Measurements from ENCODE around the gene LHB. TPM values are rescaled to one million over a fixed set of nuclear protein-coding genes. Genes with fewer than 3 reads are reported as not detected.
"Not testable (repeated sequence)": the region's sequence is repeated elsewhere in the genome, so short reads cannot be mapped to it uniquely, and the experiment has no call there.

The LHB gene
- total and polyA plus RNA-seq, 2 donors: 1.2 TPM; not detected in 1

DNA sequence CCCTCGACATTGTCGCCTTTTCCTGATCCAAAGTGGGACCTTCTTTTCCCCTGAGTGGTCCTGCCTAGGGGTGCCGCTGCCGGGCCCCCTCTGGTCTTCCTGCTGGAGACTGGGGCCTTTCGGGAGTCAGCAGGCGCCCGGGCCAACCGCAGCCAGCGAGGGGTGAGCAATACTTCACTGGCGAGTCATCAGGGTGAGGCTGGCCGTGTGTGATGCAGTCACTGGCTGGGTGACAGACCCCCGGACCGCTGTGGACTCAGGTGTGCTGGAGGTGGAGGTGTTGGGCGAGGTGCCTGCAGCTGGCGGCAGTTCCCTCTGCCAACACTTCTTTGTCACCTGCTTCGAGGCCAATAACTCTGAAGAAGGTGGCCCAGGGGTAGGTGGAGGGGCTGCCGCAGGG, 25.3 kb upstream of the LHB start:
- Histone ChIP-seq H3K4me3 (ENCODE audit: low read length in 2 of 2) (no peak overlapping the region), H3K4me1 (ENCODE audit: control insufficient read depth in 2 of 2, insufficient read depth in 2 of 2, low read length in 2 of 2) (no peaks in the 10 kb centered on the region), H3K27me3 (ENCODE audit: control insufficient read depth in 2 of 2, insufficient read depth in 1 of 2, low read length in 1 of 2) (no peaks in the 10 kb centered on the region), H3K9me3 (ENCODE audit: control insufficient read depth in 2 of 2, insufficient read depth in 1 of 2, low read length in 1 of 2) (no peaks in the 10 kb centered on the region), H3K27ac (ENCODE audit: low read depth in 1 of 2, low read length in 1 of 2) (no peak overlapping the region), H3K36me3 (ENCODE audit: control insufficient read depth in 2 of 2, insufficient read depth in 2 of 2, low read length in 1 of 2) (no peaks in the 10 kb centered on the region)
- no peak for DNase-seq (ENCODE audit: low read depth in 6 of 9, low spot score in 9 of 9)
- WGBS: 92% methylated on average over 17 of the region's 17 CpGs

DNA sequence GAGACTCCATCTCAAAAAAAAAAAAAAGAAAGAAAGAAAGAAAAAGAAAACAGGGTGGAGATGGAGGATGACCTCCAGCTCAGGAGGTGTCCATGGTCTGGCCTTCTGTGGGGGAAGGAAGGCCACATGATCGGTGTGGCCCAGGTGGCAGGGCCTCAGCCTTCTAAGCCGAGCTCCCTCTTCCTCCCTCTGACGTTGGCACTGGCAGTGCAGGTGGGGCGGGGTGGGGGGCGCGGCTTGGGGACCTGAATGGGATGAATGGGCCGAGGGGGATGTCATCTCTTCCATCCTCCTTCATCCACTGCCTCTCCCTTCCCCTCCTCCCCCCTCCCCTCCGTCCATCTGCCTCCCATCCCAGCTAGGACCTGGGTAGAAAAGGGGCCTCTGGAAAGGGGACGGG, 22.8 kb upstream of the LHB start:
- not testable (repeated sequence) for H3K4me3 ChIP-seq (ENCODE audit: low read length in 2 of 2); H3K9me3 ChIP-seq (ENCODE audit: control insufficient read depth in 2 of 2, insufficient read depth in 1 of 2, low read length in 1 of 2); H3K36me3 ChIP-seq (ENCODE audit: control insufficient read depth in 2 of 2, insufficient read depth in 2 of 2, low read length in 1 of 2); H3K4me1 ChIP-seq (ENCODE audit: control insufficient read depth in 2 of 2, insufficient read depth in 2 of 2, low read length in 2 of 2); DNase-seq (ENCODE audit: low read depth in 6 of 9, low spot score in 9 of 9); H3K27ac ChIP-seq (ENCODE audit: low read depth in 1 of 2, low read length in 1 of 2); H3K27me3 ChIP-seq (ENCODE audit: control insufficient read depth in 2 of 2, insufficient read depth in 1 of 2, low read length in 1 of 2)
- whole genome bisulfite sequencing: 80% methylated on average over 9 of the region's 9 CpGs

DNA sequence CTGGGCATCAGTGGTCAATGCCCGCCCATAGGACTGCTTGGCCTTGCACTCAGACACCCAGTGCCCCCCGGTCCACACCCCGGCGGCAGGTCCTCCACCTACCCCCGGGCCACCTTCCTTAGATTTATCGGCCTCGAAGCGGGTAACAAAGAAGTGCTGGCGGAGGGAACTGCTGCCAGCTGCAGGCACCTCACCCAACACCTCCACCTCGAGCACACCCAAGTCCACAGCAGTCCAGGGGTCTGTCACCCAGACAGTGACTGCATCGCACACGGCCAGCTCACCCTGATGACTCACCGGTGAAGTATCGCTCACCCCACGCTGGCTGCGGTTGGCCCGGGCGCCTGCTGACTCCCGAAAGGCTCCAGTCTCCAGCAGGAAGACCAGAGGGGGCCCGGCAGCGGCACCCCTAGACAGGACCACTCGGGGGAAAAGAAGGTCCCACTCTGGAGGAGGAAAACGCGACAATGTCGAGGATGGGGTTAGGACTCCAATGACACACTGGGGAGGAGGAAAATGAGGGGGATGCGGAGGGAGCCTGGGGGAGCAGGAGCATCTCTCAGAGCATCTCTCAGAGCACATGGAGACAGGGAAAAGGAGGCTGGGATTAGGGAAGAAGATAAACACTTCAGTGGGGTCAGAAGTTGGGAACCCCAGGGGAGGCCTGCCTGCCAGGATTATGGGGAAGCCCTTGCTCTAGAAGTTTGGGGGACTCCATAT, 21.8 kb upstream of the LHB start:
- not testable (repeated sequence) for H3K4me3 ChIP-seq (ENCODE audit: low read length in 2 of 2); H3K4me1 ChIP-seq (ENCODE audit: control insufficient read depth in 2 of 2, insufficient read depth in 2 of 2, low read length in 2 of 2); H3K36me3 ChIP-seq (ENCODE audit: control insufficient read depth in 2 of 2, insufficient read depth in 2 of 2, low read length in 1 of 2); H3K27me3 ChIP-seq (ENCODE audit: control insufficient read depth in 2 of 2, insufficient read depth in 1 of 2, low read length in 1 of 2); H3K9me3 ChIP-seq (ENCODE audit: control insufficient read depth in 2 of 2, insufficient read depth in 1 of 2, low read length in 1 of 2); DNase-seq (ENCODE audit: low read depth in 6 of 9, low spot score in 9 of 9); H3K27ac ChIP-seq (ENCODE audit: low read depth in 1 of 2, low read length in 1 of 2)
- 96% methylated on average over 26 of the region's 26 CpGs for WGBS

DNA sequence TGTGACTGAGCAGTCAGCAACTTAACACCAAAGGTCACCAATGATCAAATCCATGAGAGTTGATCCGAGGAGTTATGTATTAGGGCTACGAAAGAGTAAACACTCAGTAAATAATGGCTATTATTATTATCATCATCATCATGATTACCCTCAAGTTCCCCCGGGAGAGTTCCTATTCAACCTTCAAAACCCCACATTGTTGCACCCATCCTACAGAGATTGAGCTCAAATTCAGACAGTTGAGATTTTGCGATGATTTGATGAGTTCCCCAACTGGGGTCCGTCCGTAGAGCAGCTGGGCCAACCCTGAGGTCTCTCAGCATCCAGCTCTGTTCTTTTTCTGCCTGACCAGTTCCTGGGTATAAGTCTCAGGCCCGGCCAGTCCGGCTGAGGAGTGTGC, 21.2 kb upstream of the LHB start:
- not testable (repeated sequence) for DNase-seq (ENCODE audit: low read depth in 6 of 9, low spot score in 9 of 9); H3K9me3 ChIP-seq (ENCODE audit: control insufficient read depth in 2 of 2, insufficient read depth in 1 of 2, low read length in 1 of 2); H3K27ac ChIP-seq (ENCODE audit: low read depth in 1 of 2, low read length in 1 of 2); H3K27me3 ChIP-seq (ENCODE audit: control insufficient read depth in 2 of 2, insufficient read depth in 1 of 2, low read length in 1 of 2); H3K36me3 ChIP-seq (ENCODE audit: control insufficient read depth in 2 of 2, insufficient read depth in 2 of 2, low read length in 1 of 2); H3K4me1 ChIP-seq (ENCODE audit: control insufficient read depth in 2 of 2, insufficient read depth in 2 of 2, low read length in 2 of 2); H3K4me3 ChIP-seq (ENCODE audit: low read length in 2 of 2)
- WGBS: 97% methylated on average over 7 of the region's 8 CpGs

DNA sequence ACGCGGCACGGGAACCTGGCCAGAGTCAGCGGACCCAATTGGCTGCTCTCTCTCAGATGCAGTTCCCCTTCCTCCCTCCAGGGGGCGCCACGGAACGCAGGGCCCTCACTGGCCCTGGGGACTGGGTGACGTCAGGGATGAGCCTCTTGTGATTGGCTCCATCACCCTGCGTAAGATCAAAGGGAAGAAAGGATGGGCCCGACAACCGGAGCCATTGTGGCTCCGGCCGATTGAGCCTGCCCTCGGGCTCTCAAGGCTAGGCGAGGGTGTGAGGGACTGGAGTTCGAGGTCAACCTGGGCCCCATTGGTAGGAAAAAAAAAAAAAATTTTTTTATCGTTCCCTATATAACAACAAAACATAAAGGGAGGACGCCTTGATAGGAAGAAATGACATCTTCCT, 19.9 kb upstream of the LHB start, which contains the start of gene CGB1:
TSS of gene CGB1 (minus strand) at position 81 of the 400 bp plus-strand sequence. CDS start 184 bp downstream, outside the sequence.
- H3K27me3 ChIP-seq (ENCODE audit: control insufficient read depth in 2 of 2, insufficient read depth in 1 of 2, low read length in 1 of 2); H3K36me3 ChIP-seq (ENCODE audit: control insufficient read depth in 2 of 2, insufficient read depth in 2 of 2, low read length in 1 of 2); H3K4me3 ChIP-seq (ENCODE audit: low read length in 2 of 2); DNase-seq (ENCODE audit: low read depth in 6 of 9, low spot score in 9 of 9); H3K9me3 ChIP-seq (ENCODE audit: control insufficient read depth in 2 of 2, insufficient read depth in 1 of 2, low read length in 1 of 2); H3K4me1 ChIP-seq (ENCODE audit: control insufficient read depth in 2 of 2, insufficient read depth in 2 of 2, low read length in 2 of 2); H3K27ac ChIP-seq (ENCODE audit: low read depth in 1 of 2, low read length in 1 of 2): not testable (repeated sequence)
- 64% methylated on average over 18 of the region's 18 CpGs for WGBS

DNA sequence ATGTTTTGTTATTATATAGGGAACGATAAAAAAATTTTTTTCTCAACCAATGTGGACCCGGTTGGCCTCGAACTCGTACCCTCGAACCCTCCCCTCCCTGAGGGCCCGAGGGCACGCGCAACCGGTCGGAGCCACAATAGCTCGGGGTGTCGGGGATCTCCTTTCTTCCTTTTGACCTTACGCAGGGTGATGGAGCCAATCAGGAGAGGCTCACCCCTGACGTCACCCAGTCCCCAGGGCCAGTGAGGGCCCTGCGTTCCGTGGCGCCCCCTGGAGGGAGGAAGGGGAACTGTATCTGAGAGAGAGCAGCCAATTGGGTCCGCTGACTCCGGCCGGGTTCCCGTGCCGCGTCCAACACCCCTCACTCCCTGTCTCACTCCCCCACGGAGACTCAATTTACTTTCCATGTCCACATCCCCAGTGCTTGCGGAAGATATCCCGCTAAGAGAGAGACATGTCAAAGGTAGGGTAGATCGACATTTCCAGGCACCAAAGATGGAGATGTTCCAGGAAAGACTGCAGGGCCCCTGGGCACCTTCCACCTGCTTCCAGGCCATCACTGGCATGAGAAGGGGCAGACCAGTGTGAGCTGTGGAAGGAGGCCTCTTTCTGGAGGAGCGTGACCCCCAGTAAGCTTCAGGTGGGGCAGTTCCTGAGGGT, 14.9 kb upstream of the LHB start, which contains the start of gene CGB2:
TSS of gene CGB2 (plus strand) at position 249 of the 660 bp plus-strand sequence. CDS start at position 455, 206 bp downstream.
- not testable (repeated sequence) for H3K36me3 ChIP-seq (ENCODE audit: control insufficient read depth in 2 of 2, insufficient read depth in 2 of 2, low read length in 1 of 2); H3K9me3 ChIP-seq (ENCODE audit: control insufficient read depth in 2 of 2, insufficient read depth in 1 of 2, low read length in 1 of 2); H3K4me1 ChIP-seq (ENCODE audit: control insufficient read depth in 2 of 2, insufficient read depth in 2 of 2, low read length in 2 of 2); DNase-seq (ENCODE audit: low read depth in 6 of 9, low spot score in 9 of 9); H3K4me3 ChIP-seq (ENCODE audit: low read length in 2 of 2); H3K27ac ChIP-seq (ENCODE audit: low read depth in 1 of 2, low read length in 1 of 2); H3K27me3 ChIP-seq (ENCODE audit: control insufficient read depth in 2 of 2, insufficient read depth in 1 of 2, low read length in 1 of 2)
- WGBS: 39% methylated on average over 28 of the region's 28 CpGs

DNA sequence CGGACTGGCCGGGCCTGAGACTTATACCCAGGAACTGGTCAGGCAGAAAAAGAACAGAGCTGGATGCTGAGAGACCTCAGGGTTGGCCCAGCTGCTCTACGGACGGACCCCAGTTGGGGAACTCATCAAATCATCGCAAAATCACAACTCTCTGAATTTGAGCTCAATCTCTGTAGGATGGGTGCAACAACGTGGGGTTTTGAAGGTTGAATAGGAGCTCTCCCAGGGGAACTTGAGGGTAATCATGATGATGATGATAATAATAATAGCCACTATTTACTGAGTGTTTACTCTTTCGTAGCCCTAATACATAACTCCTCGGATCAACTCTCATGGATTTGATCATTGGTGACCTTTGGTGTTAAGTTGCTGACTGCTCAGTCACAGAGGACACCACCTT, 13.4 kb upstream of the LHB start:
- H3K27me3 ChIP-seq (ENCODE audit: control insufficient read depth in 2 of 2, insufficient read depth in 1 of 2, low read length in 1 of 2); H3K27ac ChIP-seq (ENCODE audit: low read depth in 1 of 2, low read length in 1 of 2); H3K4me3 ChIP-seq (ENCODE audit: low read length in 2 of 2); H3K36me3 ChIP-seq (ENCODE audit: control insufficient read depth in 2 of 2, insufficient read depth in 2 of 2, low read length in 1 of 2); DNase-seq (ENCODE audit: low read depth in 6 of 9, low spot score in 9 of 9); H3K9me3 ChIP-seq (ENCODE audit: control insufficient read depth in 2 of 2, insufficient read depth in 1 of 2, low read length in 1 of 2); H3K4me1 ChIP-seq (ENCODE audit: control insufficient read depth in 2 of 2, insufficient read depth in 2 of 2, low read length in 2 of 2): not testable (repeated sequence)
- 95% methylated on average over 5 of the region's 8 CpGs for WGBS

DNA sequence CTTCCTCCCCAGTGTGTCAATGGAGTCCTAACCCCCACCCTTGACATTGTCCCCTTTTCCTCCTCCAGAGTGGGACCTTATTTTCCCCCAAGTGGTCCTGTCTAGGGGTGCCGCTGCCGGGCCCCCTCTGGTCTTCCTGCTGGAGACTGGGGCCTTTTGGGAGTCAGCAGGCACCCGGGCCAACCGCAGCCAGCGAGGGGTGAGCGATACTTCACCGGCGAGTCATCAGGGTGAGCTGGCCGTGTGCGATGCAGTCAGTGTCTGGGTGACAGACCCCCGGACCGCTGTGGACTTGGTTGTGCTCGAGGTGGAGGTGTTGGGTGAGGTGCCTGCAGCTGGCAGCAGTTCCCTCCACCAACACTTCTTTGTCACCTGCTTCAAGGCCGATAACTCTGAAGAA, 12.9 kb upstream of the LHB start:
- H3K27ac ChIP-seq (ENCODE audit: low read depth in 1 of 2, low read length in 1 of 2); DNase-seq (ENCODE audit: low read depth in 6 of 9, low spot score in 9 of 9); H3K4me3 ChIP-seq (ENCODE audit: low read length in 2 of 2); H3K27me3 ChIP-seq (ENCODE audit: control insufficient read depth in 2 of 2, insufficient read depth in 1 of 2, low read length in 1 of 2); H3K4me1 ChIP-seq (ENCODE audit: control insufficient read depth in 2 of 2, insufficient read depth in 2 of 2, low read length in 2 of 2); H3K36me3 ChIP-seq (ENCODE audit: control insufficient read depth in 2 of 2, insufficient read depth in 2 of 2, low read length in 1 of 2); H3K9me3 ChIP-seq (ENCODE audit: control insufficient read depth in 2 of 2, insufficient read depth in 1 of 2, low read length in 1 of 2): not testable (repeated sequence)
- WGBS: 93% methylated on average over 14 of the region's 14 CpGs

DNA sequence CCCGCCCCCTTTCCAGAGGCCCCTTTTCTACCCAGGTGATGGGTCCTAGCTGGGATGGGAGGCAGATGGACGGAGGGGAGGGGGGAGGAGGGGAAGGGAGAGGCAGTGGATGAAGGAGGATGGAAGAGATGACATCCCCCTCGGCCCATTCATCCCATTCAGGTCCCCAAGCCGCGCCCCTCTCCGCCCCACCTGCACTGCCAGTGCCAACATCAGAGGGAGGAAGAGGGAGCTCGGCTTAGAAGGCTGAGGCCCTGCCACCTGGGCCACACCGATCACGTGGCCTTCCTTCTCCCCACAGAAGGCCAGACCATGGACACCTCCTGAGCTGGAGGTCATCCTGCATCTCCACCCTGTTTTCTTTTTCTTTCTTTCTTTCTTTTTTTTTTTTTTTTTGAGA, 11.8 kb upstream of the LHB start:
- not testable (repeated sequence) for DNase-seq (ENCODE audit: low read depth in 6 of 9, low spot score in 9 of 9); H3K4me1 ChIP-seq (ENCODE audit: control insufficient read depth in 2 of 2, insufficient read depth in 2 of 2, low read length in 2 of 2); H3K27ac ChIP-seq (ENCODE audit: low read depth in 1 of 2, low read length in 1 of 2); H3K27me3 ChIP-seq (ENCODE audit: control insufficient read depth in 2 of 2, insufficient read depth in 1 of 2, low read length in 1 of 2); H3K4me3 ChIP-seq (ENCODE audit: low read length in 2 of 2); H3K36me3 ChIP-seq (ENCODE audit: control insufficient read depth in 2 of 2, insufficient read depth in 2 of 2, low read length in 1 of 2); H3K9me3 ChIP-seq (ENCODE audit: control insufficient read depth in 2 of 2, insufficient read depth in 1 of 2, low read length in 1 of 2)
- WGBS: 89% methylated on average over 9 of the region's 9 CpGs

Data from thymus (tissue), 11 donors.